ENCODE measurements around the gene KERA.

GRCh38 chr12:91057368-91058165 is at the start of gene KERA:
- TF ChIP-seq CTCF (IDR thresholded peaks at IDR 0.05) (no peak), EZH2 (IDR thresholded peaks at IDR 0.05; ENCODE audit: borderline replicate concordance, insufficient read depth, low read depth, low read length, poor library complexity, severe bottlenecking) (no peak)
